GM23338 (cell line): Measurements from ENCODE around the gene ABCC1. TPM values are rescaled to one million over a fixed set of nuclear protein-coding genes. Genes with fewer than 3 reads are reported as not detected.
A peak's percentile ranks its signal among the peaks of the same experiment; 100 is the strongest.

Experiments used
- ATAC-seq: fragments of 200-7000 bp; cut with Tn5 transposase; 3 replicates; pipeline ENCODE4 v1.9.1; 2020
- DNase-seq: peaks from one replicate; pipeline ENCODE4 v3.0.0-alpha.2; 2015; ENCODE audit warnings: low spot score
- H2AFZ ChIP-seq: fragments of 200-600 bp; sonication (generic); 2 replicates; pipeline ENCODE4 v1.8.0; 2016; ENCODE audit warnings: antibody characterized with exemption, mild to moderate bottlenecking, moderate library complexity
- H3F3A ChIP-seq: fragments of 200-600 bp; sonication (generic); replicated peaks from 2 replicates; pipeline ENCODE4 v1.8.0; 2017; ENCODE audit warnings: antibody characterized with exemption, mixed run types, low read depth
- H3K27ac ChIP-seq: fragments of 200-600 bp; sonication (generic); 2 replicates; pipeline ENCODE4 v1.6.1; 2016; ENCODE audit warnings: low read depth
- H3K27me3 ChIP-seq: fragments of 200-600 bp; sonication (generic); 2 replicates; pipeline ENCODE4 v1.8.0; 2016; ENCODE audit warnings: mild to moderate bottlenecking, mixed run types, moderate library complexity; ENCODE audit not compliant: insufficient read depth
- H3K36me3 ChIP-seq: fragments of 200-600 bp; sonication (generic); 2 replicates; pipeline ENCODE4 v1.8.0; 2016; ENCODE audit warnings: mild to moderate bottlenecking; ENCODE audit not compliant: insufficient read depth
- H3K4me1 ChIP-seq: fragments of 200-600 bp; sonication (generic); 2 replicates; pipeline ENCODE4 v1.8.0; 2016; ENCODE audit warnings: mild to moderate bottlenecking, moderate library complexity; ENCODE audit not compliant: insufficient read depth
- H3K4me2 ChIP-seq: fragments of 200-600 bp; sonication (generic); 2 replicates; pipeline ENCODE4 v1.7.1; 2017; ENCODE audit warnings: mixed run types
- H3K4me3 ChIP-seq: fragments of 200-600 bp; sonication (generic); 2 replicates; pipeline ENCODE4 v1.6.1; 2016; ENCODE audit warnings: mixed run types
- H3K79me2 ChIP-seq: fragments of 200-600 bp; sonication (generic); replicated peaks from 2 replicates; pipeline ENCODE4 v1.8.0; 2017; ENCODE audit warnings: mild to moderate bottlenecking; ENCODE audit not compliant: insufficient read depth
- H3K9me2 ChIP-seq: fragments of 200-600 bp; sonication (generic); 2 replicates; pipeline ENCODE4 v1.8.0; 2017; ENCODE audit not compliant: insufficient read depth
- H4K20me1 ChIP-seq: fragments of 200-600 bp; sonication (generic); replicated peaks from 2 replicates; pipeline ENCODE4 v1.8.0; 2017; ENCODE audit warnings: mild to moderate bottlenecking; ENCODE audit not compliant: insufficient read depth
- H3K27ac Mint-ChIP-seq: 2 replicates; pipeline ENCODE4 v1.8.0; 2020; ENCODE audit warnings: inconsistent platforms, mild to moderate bottlenecking, moderate library complexity, mixed read lengths
- H3K27me3 Mint-ChIP-seq: 3 replicates; pipeline ENCODE4 v1.8.0; 2022; ENCODE audit warnings: low read depth, mild to moderate bottlenecking, moderate library complexity, mixed read lengths, inconsistent platforms; ENCODE audit not compliant: insufficient read depth, poor library complexity
- H3K36me3 Mint-ChIP-seq: 3 replicates; pipeline ENCODE4 v1.8.0; 2021; ENCODE audit warnings: low read depth, mild to moderate bottlenecking, inconsistent platforms, moderate library complexity, mixed read lengths
- H3K4me1 Mint-ChIP-seq: 3 replicates; pipeline ENCODE4 v1.8.0; 2020; ENCODE audit warnings: mild to moderate bottlenecking, inconsistent platforms, mixed read lengths
- H3K4me3 Mint-ChIP-seq: 3 replicates; pipeline ENCODE4 v1.8.0; 2021; ENCODE audit warnings: moderate library complexity, mild to moderate bottlenecking, inconsistent platforms, mixed read lengths
- H3K9me3 Mint-ChIP-seq: 3 replicates; pipeline ENCODE4 v1.8.0; 2020; ENCODE audit warnings: moderate library complexity, mild to moderate bottlenecking, inconsistent platforms, mixed read lengths
- STAT1 ChIP-seq: IDR thresholded peaks from one replicate; pipeline ENCODE4 v1.6.1; 2016; ENCODE audit warnings: antibody characterized with exemption; ENCODE audit not compliant: unreplicated experiment
- ZNF114 ChIP-seq: fragments of 250-450 bp; sonication (Bioruptor Pico); IDR thresholded peaks from 2 replicates; pipeline ENCODE4 v1.5.0; 2020; ENCODE audit warnings: mild to moderate bottlenecking, moderate library complexity
- ZNF331 ChIP-seq: fragments of 250-450 bp; sonication (Bioruptor Pico); IDR thresholded peaks from 2 replicates; pipeline ENCODE4 v1.5.0; 2020; ENCODE audit warnings: low read depth, mild to moderate bottlenecking, moderate library complexity
- polyA plus RNA-seq: library from polyadenylated mRNA; unstranded; fragments of >200 nt; fragmentation: Nextera tagmentation; extraction: Ambion mirVana; gene quantifications from 2 replicates; pipeline ENCODE4 v1.2.1, GENCODE V29; 2016
- total RNA-seq: library from RNA; depleted of rRNA; stranded (reverse); fragments of >200 nt; shearing (Covaris generic); gene quantifications from 2 replicates; pipeline ENCODE4 v1.2.3, GENCODE V29; 2014
- TF ChIP-seq, protein P1 (sequence below), 2 experiments: fragments of 200-600 bp in 1 of 2; sonication (generic) in 1 of 2; conservative IDR thresholded peaks; 2 replicates each; pipeline versions ENCODE4 v1.5.1 to v1.6.1; 2016 to 2017; ENCODE audit warnings: antibody characterized with exemption in 2 of 2, low read depth in 2 of 2, mild to moderate bottlenecking in 2 of 2, moderate library complexity in 1 of 2
- TF ChIP-seq, protein P2 (sequence below): IDR thresholded peaks from 2 replicates; pipeline ENCODE4 v1.6.1; 2016; ENCODE audit warnings: antibody characterized with exemption

ABCC1 gene
- total and polyA plus RNA-seq, 2 experiments from 2014 or later = 11.0 to 46.6 TPM

DNA sequence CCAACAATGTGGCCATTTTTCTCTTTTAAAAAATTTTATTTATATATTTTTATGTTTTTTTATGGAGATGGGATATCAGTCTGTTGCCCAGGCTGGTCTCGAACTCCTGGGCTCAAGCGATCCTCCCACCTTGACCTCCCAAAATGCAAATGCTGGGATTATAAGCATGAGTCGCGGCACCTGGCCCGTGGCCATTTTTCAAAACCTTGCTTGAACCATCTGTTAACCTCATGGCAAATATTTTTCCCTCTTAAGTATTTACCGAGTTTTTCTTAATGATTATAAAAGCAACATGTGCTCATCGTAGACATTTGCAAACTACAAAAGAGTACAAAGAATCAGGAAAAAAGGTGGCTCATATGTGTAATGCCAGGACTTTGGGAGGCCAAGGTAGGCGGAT, 146.2 kb downstream of the ABCC1 start:
- Histone ChIP-seq H3K79me2 (peaks cover 3% of the 10 kb centered on the region), H2AFZ (no peak overlapping the region), H4K20me1 (peaks cover 6% of the 10 kb centered on the region), H3K27ac (peak overlapping the region; percentile 70), H3K27me3 (no peaks in the 10 kb centered on the region), H3K4me3 (no peak overlapping the region), H3F3A (no peaks in the 10 kb centered on the region), H3K36me3 (0 out of 2 replicates have a peak, but pooled peaks cover 7% of the 10 kb centered on the region), H3K9me2 (no peaks in the 10 kb centered on the region), H3K4me1 (no peaks in the 10 kb centered on the region), H3K4me2 (no peak overlapping the region)
- DNase-seq (no peak), ATAC-seq (no peak)
- Mint-ChIP-seq H3K27me3 (peaks cover 8% of the 10 kb centered on the region), H3K36me3 (peaks cover 60% of the 10 kb centered on the region), H3K27ac (no peak overlapping the region), H3K4me3 (no peak overlapping the region), H3K4me1 (peaks cover 13% of the 10 kb centered on the region; the same call in 2 of the 3 replicates), H3K9me3 (no peaks in the 10 kb centered on the region)
- TF ChIP-seq, protein P1, sequence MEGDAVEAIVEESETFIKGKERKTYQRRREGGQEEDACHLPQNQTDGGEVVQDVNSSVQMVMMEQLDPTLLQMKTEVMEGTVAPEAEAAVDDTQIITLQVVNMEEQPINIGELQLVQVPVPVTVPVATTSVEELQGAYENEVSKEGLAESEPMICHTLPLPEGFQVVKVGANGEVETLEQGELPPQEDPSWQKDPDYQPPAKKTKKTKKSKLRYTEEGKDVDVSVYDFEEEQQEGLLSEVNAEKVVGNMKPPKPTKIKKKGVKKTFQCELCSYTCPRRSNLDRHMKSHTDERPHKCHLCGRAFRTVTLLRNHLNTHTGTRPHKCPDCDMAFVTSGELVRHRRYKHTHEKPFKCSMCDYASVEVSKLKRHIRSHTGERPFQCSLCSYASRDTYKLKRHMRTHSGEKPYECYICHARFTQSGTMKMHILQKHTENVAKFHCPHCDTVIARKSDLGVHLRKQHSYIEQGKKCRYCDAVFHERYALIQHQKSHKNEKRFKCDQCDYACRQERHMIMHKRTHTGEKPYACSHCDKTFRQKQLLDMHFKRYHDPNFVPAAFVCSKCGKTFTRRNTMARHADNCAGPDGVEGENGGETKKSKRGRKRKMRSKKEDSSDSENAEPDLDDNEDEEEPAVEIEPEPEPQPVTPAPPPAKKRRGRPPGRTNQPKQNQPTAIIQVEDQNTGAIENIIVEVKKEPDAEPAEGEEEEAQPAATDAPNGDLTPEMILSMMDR (conservative IDR thresholded peaks at IDR 0.05; ENCODE audit: low read depth in 2 of 2) = no peak

DNA sequence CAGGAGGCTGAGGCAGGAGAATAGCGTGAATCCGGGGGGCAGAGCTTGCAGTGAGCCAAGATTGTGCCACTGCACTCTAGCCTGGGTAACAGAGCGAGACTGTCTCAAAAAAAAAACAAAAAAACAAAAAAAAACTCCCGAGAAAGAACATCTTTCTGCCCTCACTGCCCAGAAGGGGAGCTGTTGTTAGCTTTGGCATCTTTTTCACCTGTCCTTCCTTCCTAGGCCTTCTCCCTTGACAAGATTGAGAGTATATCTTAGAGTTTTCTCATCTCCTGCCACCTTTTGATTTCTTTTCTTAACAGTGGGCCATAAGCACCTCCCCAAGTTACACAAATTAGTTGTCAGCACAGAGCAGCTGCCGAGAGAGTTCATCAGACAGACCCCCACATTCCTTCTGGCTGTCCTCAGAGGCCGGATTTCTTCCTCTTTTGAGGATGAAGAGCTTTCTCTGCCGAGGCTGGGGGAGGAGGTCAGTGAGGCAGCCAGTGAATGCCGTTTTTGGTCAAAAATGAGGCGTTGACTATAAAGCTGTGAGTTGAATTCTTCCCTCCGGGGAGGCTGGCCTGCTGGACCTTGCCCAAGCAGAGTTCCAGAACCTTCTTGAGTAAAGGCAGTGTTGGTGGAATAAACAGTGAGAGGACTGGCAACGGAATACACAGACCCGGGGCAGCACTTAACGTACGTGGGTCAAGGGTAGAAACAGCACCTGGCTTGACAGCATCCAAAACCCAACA, 146.9 kb downstream of the ABCC1 start:
- ATAC-seq (peak; percentile 24; the same call in 2 of the 3 replicates), DNase-seq (peak; percentile 42)
- Histone ChIP-seq H3K36me3 (peaks cover 7% of the 10 kb centered on the region; the same call in 1 of the 2 replicates), H2AFZ (no peak overlapping the region), H3K9me2 (no peaks in the 10 kb centered on the region), H3F3A (no peaks in the 10 kb centered on the region), H4K20me1 (peaks cover 6% of the 10 kb centered on the region), H3K4me2 (no peak overlapping the region), H3K4me3 (no peak overlapping the region), H3K27ac (peak overlapping the region; percentile 70; the same call in 1 of the 2 replicates), H3K4me1 (no peaks in the 10 kb centered on the region), H3K79me2 (peaks cover 3% of the 10 kb centered on the region), H3K27me3 (no peaks in the 10 kb centered on the region)
- Mint-ChIP-seq H3K36me3 (peaks cover 55% of the 10 kb centered on the region), H3K4me3 (no peak overlapping the region), H3K27ac (peak overlapping the region; percentile 70), H3K4me1 (peaks cover 13% of the 10 kb centered on the region; the same call in 2 of the 3 replicates), H3K9me3 (no peaks in the 10 kb centered on the region), H3K27me3 (peaks cover 8% of the 10 kb centered on the region)
- TF ChIP-seq, protein P2, sequence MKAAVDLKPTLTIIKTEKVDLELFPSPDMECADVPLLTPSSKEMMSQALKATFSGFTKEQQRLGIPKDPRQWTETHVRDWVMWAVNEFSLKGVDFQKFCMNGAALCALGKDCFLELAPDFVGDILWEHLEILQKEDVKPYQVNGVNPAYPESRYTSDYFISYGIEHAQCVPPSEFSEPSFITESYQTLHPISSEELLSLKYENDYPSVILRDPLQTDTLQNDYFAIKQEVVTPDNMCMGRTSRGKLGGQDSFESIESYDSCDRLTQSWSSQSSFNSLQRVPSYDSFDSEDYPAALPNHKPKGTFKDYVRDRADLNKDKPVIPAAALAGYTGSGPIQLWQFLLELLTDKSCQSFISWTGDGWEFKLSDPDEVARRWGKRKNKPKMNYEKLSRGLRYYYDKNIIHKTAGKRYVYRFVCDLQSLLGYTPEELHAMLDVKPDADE = no peak
- TF ChIP-seq STAT1 = no peak
- TF ChIP-seq ZNF114 = no peak
- TF ChIP-seq, protein P1 (conservative IDR thresholded peaks at IDR 0.05; ENCODE audit: low read depth in 2 of 2) = peak; percentile 26 to 51
- TF ChIP-seq ZNF331 = no peak
